Embryonic facial prominence (tissue), 1 donor: ENCODE measurements around the gene TTLL12.

Experiments
- DNase-seq: peaks from one replicate; pipeline ENCODE4 v3.0.0-alpha.2; 2016; ENCODE audit errors: extremely low spot score

TTLL12 gene

DNA sequence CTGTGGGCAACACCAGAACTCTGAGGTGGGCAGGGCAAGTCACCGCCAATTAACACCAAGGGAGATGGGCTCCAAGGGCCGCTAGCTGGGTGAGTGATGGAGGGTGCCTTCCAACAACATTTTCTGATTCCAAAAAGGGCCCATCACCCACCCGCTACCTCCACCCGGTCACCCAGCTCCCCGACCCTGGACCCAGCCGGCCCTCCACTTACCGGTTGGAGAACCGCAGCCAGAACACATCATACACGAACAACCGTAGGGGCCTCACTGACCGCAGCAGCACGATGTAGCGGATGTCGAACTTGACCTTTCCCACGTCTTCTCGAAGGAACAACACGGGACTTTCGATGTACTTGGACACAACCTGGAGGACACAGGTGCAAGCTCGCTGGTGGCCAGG, 14.7 kb downstream of the TTLL12 start:
- no peak for DNase-seq

DNA sequence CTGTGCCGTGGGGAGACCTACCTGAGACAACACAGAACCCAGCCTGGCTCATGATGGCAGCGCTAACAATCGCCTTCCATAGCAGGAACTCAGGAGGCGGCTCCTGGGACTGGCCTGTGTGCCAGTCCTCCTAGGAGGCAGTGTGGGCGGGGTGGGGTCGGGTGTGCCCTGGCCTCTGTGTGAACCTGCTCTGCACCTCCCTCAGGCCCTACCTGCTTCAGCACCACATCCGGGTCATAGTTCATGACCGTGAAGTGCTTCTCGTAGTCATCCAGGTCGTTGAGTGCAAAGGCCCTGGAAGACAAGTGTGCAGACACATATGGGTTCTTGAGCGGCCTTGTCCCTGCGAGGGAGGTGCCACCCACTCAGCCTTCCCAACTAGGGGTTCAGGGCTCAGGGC, 15.3 kb downstream of the TTLL12 start:
- no peak for DNase-seq

DNA sequence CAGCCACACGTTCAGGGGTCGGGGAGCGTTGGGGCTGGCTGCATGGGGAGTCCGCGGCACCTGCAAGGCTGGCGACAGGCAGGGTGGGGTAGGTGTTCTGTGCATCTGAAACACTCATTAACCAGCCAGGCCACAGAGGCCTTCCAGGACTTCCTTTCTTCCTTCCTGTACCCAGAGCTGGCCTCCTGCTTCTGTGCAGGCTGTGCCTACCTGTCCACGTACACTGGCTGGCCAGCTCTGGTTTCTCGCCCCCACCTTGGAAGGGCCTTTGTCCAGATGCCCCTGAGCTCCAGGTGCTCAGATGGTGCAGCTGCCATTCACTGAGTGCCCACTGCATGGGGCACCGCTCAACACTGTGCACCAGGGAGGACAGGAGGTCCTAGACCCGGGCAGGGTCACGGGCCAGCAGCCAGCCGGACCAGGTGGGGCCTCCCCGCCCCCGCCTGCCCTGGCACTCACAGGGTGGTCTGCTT, 15.9 kb downstream of the TTLL12 start:
- DNase-seq: no peak

DNA sequence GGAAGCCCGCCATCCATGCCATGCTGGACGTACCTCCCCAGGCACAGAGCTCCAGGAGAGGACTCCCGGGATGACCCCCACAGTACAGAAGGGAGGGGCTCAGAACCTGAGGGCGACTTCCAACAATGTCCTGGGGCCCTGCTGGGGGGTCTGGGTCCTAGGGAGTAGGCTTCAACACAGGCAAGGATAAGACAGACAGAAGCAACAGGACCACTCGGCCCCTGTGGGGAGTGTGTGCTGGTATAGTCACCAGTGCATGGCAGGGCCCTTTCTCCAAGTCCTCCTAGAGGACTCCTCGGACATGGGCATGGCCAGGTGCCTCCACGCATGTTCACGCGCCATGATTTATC, 16.8 kb downstream of the TTLL12 start:
- DNase-seq: no peak

- no peak for DNase-seq
These were observed 17.4 kb downstream of the TTLL12 start for GRCh38 chr22:43169310-43170130.

GRCh38 chr22:43168471-43169309, 18.2 kb downstream of the TTLL12 start:
- DNase-seq: no peak

- no peak for DNase-seq
These were observed 19.8 kb downstream of the TTLL12 start for GRCh38 chr22:43167001-43167589.

DNA sequence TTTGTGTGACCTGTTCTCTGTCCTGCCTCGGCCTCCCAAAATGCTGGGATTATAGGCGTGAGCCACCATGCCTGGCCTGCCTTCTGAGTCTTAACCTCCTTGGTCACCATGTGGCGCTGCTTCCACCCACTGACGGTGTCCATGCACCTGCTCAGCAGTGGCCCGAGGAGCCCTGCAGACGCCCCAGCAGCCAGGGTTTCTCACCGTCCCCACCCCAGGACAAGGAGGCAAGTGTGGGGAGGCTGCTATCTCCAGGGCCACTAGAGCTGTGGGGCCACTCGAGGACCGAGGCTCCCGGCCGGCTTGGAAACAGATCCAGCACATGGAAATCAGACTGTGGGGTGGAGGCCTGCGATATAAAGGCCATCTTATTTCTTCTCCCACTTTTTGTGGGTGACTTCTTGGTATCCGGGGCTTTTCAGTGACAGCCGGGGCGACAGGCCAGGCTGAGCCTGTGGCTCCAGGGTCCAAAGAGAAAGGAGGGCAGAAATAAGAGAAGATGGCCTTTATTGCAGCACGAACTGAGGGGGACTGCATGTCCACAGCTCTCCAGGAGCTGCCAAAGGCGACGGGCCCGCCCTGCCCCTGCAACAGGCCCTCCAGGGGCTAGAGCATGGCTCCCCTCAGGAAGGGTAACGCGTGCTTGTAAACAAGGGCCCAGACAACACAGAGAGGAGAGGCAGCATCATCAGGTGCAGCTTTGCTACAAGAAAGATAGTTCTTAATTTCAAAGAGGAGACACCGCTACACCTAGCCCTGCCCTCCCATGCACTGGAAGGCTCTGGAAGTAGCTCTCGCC, 20.6 kb downstream of the TTLL12 start:
- DNase-seq: no peak

DNA sequence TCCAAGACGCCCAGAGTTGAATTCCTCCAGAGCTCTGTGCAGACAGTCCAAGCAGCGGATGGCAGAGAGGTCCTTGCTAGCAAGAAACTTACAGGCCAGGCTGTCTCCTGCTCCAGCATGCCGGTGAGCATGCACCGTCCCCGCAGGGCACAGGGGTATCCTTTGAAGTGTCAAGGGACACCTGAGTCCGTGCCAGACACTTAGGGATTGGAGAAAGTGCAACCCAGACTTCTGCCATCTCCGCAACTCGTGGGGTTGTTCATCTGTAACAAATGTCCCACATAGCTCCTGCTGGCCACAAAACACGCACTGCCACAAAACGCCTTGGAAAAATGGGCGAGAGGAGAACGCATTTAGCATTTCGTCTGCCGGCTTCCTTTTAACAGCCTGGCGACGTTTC, 22.3 kb downstream of the TTLL12 start:
- no peak for DNase-seq

GRCh38 chr22:43163241-43163795, 23.6 kb downstream of the TTLL12 start:
- DNase-seq: no peak

GRCh38 chr22:43162412-43163150, 24.4 kb downstream of the TTLL12 start:
- no peak for DNase-seq

DNA sequence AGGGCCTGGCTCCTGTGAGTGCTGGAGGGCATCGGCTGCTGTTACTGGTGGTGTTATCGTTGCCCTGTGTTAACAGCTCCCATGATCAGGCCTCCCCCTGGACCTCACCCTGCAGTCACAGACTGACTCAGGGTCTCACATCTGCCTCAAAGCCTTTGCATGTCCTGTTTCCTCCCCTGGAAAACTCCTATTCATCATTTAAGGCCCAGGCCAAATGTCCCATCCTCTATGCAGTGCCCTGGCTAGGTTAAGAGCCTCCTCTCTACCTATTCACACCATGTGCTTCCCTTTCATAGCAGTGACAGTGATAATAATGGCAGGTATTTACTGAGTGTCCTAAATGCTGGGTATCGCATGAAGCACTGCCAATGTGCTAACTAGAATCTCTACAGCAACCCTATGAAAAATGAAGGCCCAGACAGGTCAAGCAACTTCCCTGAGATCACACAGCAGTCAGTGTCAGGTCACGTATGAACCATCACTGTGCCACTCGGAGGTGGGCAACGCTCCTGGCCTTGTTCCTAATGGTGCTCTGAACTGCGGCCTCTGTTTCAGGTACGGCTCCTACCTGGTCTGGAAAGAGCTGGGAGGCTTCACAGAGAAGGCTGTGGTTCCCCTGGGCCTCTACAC, 26.3 kb downstream of the TTLL12 start:
- DNase-seq: no peak

DNA sequence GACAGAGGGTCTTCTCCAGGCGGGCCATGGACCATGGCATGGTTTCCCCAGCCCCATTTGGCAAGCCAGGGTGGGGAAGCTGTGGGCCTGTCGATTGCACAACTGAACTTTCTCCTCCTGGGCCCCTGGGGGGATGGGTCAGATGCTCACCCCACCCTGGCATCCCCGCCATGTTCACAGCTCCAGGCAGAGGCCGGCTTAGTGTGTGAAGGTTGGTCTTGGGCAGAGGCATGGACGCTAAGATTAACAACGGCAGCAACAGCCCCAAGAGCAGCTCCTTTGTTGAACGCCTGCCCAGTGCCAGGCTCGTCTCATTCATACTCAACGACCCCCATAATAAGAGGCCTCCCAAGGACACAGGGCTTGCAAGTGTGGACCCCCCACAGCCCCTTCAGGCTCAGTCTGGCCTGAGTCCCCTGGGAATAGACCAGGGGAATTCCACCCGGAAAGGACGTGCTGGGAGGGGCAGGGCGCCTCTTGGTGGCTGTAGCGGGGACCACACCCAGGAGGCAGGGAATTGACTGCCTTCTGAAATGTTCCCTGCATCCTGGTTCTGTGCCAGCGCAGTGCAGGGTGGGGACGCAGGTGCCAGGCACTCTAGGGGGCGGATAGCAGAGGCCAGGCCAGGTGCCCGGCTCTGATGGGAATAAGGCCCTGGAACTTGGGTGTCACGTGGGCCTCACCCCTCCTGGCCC, 27.3 kb downstream of the TTLL12 start:
- no peak for DNase-seq

- no peak for DNase-seq
These were observed 28.0 kb downstream of the TTLL12 start for GRCh38 chr22:43158778-43159483.

DNA sequence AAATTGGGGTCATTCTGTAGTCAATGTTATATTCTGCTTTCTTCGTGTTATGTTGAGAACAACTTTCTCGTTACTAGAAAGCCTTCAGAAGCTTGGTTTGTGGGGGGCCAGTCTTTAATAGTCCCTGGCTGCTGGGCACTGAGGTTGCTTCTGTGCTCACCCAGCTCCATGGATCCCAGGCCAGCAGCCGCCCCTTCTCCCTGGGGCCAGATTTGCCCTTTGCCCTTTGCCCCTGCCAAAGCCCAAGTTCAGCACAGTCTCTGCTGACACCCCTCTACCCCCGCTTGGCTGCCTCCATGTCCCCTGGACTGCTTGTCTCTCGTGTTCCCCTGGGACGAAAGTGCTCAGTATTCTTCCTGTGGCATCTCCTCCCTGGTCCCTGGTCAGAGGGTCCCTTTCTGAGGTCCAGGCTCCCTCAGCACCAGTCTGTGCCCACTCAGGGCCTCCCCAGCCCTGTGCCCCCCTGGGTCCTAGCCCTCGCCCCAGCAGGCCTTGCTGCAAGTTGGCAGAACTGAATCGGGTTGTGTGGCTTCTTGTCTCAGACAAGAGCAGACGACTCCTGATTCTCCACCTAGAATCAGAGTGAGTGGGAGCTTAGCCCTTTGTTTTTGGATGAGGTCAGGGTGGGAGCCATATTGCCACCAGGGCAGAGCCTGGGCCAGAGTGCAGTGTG, 28.9 kb downstream of the TTLL12 start:
- no peak for DNase-seq

GRCh38 chr22:43156413-43156812, 30.5 kb downstream of the TTLL12 start:
- no peak for DNase-seq

- DNase-seq: no peak
These were observed 31.1 kb downstream of the TTLL12 start for GRCh38 chr22:43155789-43156188.

DNA sequence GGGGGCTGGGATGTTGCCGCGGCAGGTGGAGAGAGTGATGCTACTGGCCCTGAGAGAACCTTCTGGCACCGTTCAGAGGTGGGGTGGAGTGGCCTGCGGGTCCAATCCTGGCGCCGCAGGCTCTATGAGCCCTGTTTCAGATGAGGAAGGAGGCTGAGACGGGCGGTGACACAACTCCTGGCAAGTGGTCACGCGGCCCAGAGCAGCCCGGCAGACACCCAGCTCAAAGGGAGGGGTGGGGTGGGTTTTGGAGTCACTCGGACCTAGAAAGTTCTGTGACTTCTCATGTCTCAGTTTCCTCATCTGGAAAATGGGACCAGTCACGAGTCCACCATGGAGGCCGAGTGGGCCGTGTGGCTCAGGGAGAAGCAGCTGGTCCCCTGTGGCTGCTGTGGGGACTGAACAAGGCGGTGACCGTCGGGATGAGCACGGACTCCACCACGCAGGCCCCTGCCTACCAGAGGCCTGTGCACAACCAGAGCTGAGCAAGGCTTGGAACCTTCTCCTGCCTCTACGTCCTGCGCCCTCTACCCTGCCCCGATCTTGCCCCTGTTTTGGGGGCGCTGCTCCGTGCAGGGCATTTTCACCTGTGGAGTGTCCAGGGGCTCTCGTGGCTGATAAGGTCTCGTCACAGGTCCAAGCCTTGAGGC, 31.9 kb downstream of the TTLL12 start:
- DNase-seq: no peak
